SH-SY5Y (cell line): ENCODE data around the gene GCK.

Source experiments
- GATA2 ChIP-seq: IDR thresholded peaks from 2 replicates; pipeline ENCODE4 v1.6.1; 2011; ENCODE audit warnings: mild to moderate bottlenecking, low read depth, low read length
- GATA3 ChIP-seq: IDR thresholded peaks from 2 replicates; pipeline ENCODE4 v1.6.1; 2011; ENCODE audit warnings: low read depth, mild to moderate bottlenecking, low read length, moderate library complexity

DNA sequence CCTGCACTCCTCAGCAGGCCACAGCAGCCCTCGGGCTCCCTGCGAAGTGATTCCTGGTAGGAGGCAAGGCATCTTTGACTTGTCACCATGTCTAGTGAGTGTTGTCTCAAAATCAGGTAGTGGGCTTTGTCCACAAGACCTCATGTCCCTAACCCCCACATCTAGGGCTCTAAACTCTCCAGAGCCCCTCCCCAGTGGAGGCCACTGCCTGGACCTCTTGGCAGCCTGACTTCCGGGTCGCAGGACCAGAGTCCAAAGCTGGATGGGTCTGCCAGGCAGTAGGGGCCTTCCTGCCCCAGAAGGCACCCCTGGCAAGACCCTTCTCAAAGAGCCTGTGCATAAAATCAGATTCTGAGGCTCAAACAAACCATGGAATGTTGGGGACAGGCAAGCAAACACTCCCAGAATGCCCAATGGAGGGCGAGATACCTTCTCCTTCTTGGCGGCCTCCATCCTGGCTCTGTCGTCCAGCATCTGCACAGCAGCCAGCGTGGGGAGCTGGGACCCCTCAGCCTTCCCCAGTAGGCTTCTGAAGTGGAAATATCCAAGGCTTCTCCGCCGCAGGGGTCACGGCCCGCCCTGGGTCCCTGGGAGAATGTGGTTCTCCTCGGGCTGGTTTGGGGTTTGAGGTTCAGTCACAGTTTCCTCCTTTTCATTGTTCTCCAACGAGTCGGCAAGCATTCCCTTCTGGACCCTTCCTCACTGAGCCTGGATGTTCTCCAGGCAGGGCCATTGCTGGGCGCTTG, 586 bp downstream of the GCK start:
- TF ChIP-seq GATA3 (no peak), GATA2 (no peak)
